ENCODE data around the gene VPS52.

Gene VPS52

GRCh38 chr6:33271468-33272274, at the start of gene VPS52, which contains the start of gene RPS18:
Gene VPS52, minus strand, starts transcription at chr6:33271876. Its CDS starts 201 bp downstream, at chr6:33271675.
Gene RPS18, plus strand, starts transcription at chr6:33272075. Its CDS starts 45 bp downstream, at chr6:33272120.
- H3K4me1 Mint-ChIP-seq = peaks cover 60% of the 10 kb centered on the region
- ATAC-seq = peak; percentile 92
- peaks cover 83% of the 10 kb centered on the region for H3K36me3 Mint-ChIP-seq

GRCh38 chr6:33321227-33321626, 49.6 kb upstream of the VPS52 start:
- ATAC-seq = no peak
- H3K36me3 Mint-ChIP-seq = peaks cover 65% of the 10 kb centered on the region
- peaks cover 73% of the 10 kb centered on the region for H3K4me1 Mint-ChIP-seq
- peak overlapping the region; percentile 100 for H3K27ac Mint-ChIP-seq
- H3K9me3 Mint-ChIP-seq = no peaks in the 10 kb centered on the region
- no peak for DNase-seq (ENCODE audit: low spot score in 2 of 2)
- peak overlapping the region; percentile 100 for H3K4me3 Mint-ChIP-seq

More at GRCh38 chr6:33271468-33272274, at the start of gene VPS52, which contains the start of gene RPS18:
- peak; percentile 84 to 96 for DNase-seq (ENCODE audit: low spot score in 2 of 2)
- Mint-ChIP-seq H3K27ac (peak within 1 kb of the TSS; percentile 99), H3K9me3 (no peaks in the 10 kb centered on the region), H3K4me3 (peak within 1 kb of the TSS; percentile 89)

GRCh38 chr6:33320315-33321181, 48.9 kb upstream of the VPS52 start:
- Mint-ChIP-seq H3K9me3 (no peaks in the 10 kb centered on the region), H3K4me1 (peaks cover 80% of the 10 kb centered on the region), H3K27ac (peak overlapping the region; percentile 100), H3K36me3 (peaks cover 71% of the 10 kb centered on the region), H3K4me3 (peak overlapping the region; percentile 100)
- no peak for ATAC-seq
- no peak for DNase-seq (ENCODE audit: low spot score in 2 of 2)

GRCh38 chr6:33319939-33320314, 48.3 kb upstream of the VPS52 start:
- H3K4me1 Mint-ChIP-seq = peaks cover 86% of the 10 kb centered on the region
- DNase-seq (ENCODE audit: low spot score in 2 of 2) (no peak), ATAC-seq (no peak)
- peak overlapping the region; percentile 100 for H3K27ac Mint-ChIP-seq
- H3K4me3 Mint-ChIP-seq = peak overlapping the region; percentile 100
- H3K36me3 Mint-ChIP-seq = peaks cover 71% of the 10 kb centered on the region
- H3K9me3 Mint-ChIP-seq = no peaks in the 10 kb centered on the region

GRCh38 chr6:33318426-33319073, 46.9 kb upstream of the VPS52 start:
- DNase-seq (ENCODE audit: low spot score in 2 of 2) = no peak
- peak overlapping the region; percentile 100 for H3K4me3 Mint-ChIP-seq
- peak overlapping the region; percentile 100 for H3K27ac Mint-ChIP-seq
- H3K36me3 Mint-ChIP-seq = peaks cover 81% of the 10 kb centered on the region
- no peak for ATAC-seq
- no peaks in the 10 kb centered on the region for H3K9me3 Mint-ChIP-seq
- H3K4me1 Mint-ChIP-seq = peaks cover 88% of the 10 kb centered on the region

GRCh38 chr6:33317669-33318425, 46.2 kb upstream of the VPS52 start, which contains the start of gene ZBTB22:
Gene ZBTB22, minus strand, starts transcription at chr6:33317744. Its CDS starts 828 bp downstream, at chr6:33316916.
- peaks cover 81% of the 10 kb centered on the region for H3K4me1 Mint-ChIP-seq
- H3K4me3 Mint-ChIP-seq = peak within 1 kb of the TSS; percentile 100
- DNase-seq (ENCODE audit: low spot score in 2 of 2) (peak; percentile 89 to 98), ATAC-seq (peak; percentile 77)
- H3K36me3 Mint-ChIP-seq = peaks cover 81% of the 10 kb centered on the region
- no peaks in the 10 kb centered on the region for H3K9me3 Mint-ChIP-seq
- peak within 1 kb of the TSS; percentile 100 for H3K27ac Mint-ChIP-seq

GRCh38 chr6:33317419-33317668, 45.7 kb upstream of the VPS52 start:
- peaks cover 81% of the 10 kb centered on the region for H3K4me1 Mint-ChIP-seq
- peak overlapping the region; percentile 100 for H3K27ac Mint-ChIP-seq
- ATAC-seq (no peak), DNase-seq (ENCODE audit: low spot score in 2 of 2) (no peak)
- peak overlapping the region; percentile 100 for H3K4me3 Mint-ChIP-seq
- peaks cover 81% of the 10 kb centered on the region for H3K36me3 Mint-ChIP-seq
- H3K9me3 Mint-ChIP-seq = no peaks in the 10 kb centered on the region

- ATAC-seq = no peak
Measured at GRCh38 chr6:33316603-33317418, 45.1 kb upstream of the VPS52 start.

GRCh38 chr6:33315793-33316602, 44.3 kb upstream of the VPS52 start:
- Mint-ChIP-seq H3K36me3 (peaks cover 81% of the 10 kb centered on the region), H3K27ac (peak overlapping the region; percentile 99)

More at GRCh38 chr6:33316603-33317418, 45.1 kb upstream of the VPS52 start:
- Mint-ChIP-seq H3K27ac (peak overlapping the region; percentile 100), H3K4me3 (peak overlapping the region; percentile 100), H3K36me3 (peaks cover 81% of the 10 kb centered on the region), H3K4me1 (peaks cover 81% of the 10 kb centered on the region), H3K9me3 (no peaks in the 10 kb centered on the region)
- no peak for DNase-seq (ENCODE audit: low spot score in 2 of 2)

GRCh38 chr6:33314943-33315792, 43.5 kb upstream of the VPS52 start:
- no peaks in the 10 kb centered on the region for H3K9me3 Mint-ChIP-seq
- DNase-seq (ENCODE audit: low spot score in 2 of 2) (no peak), ATAC-seq (no peak)
- H3K36me3 Mint-ChIP-seq = peaks cover 81% of the 10 kb centered on the region
- peak overlapping the region; percentile 100 for H3K4me3 Mint-ChIP-seq
- H3K27ac Mint-ChIP-seq = peak overlapping the region; percentile 99
- H3K4me1 Mint-ChIP-seq = peaks cover 69% of the 10 kb centered on the region

More at GRCh38 chr6:33315793-33316602, 44.3 kb upstream of the VPS52 start:
- H3K9me3 Mint-ChIP-seq = no peaks in the 10 kb centered on the region
- DNase-seq (ENCODE audit: low spot score in 2 of 2) (no peak), ATAC-seq (no peak)
- peaks cover 78% of the 10 kb centered on the region for H3K4me1 Mint-ChIP-seq
- H3K4me3 Mint-ChIP-seq = peak overlapping the region; percentile 100

GRCh38 chr6:33314515-33314942, 42.9 kb upstream of the VPS52 start:
- Mint-ChIP-seq H3K36me3 (peaks cover 81% of the 10 kb centered on the region), H3K9me3 (no peaks in the 10 kb centered on the region), H3K4me1 (peaks cover 63% of the 10 kb centered on the region), H3K4me3 (peak overlapping the region; percentile 100), H3K27ac (peak overlapping the region; percentile 99)
- DNase-seq (ENCODE audit: low spot score in 2 of 2) (peak; percentile 28 to 80), ATAC-seq (peak; percentile 60)

- DNase-seq (ENCODE audit: low spot score in 2 of 2) (peak; percentile 61 to 95), ATAC-seq (peak; percentile 64)
- H3K4me3 Mint-ChIP-seq = peak within 1 kb of the TSS; percentile 100
- peaks cover 81% of the 10 kb centered on the region for H3K36me3 Mint-ChIP-seq
- peaks cover 57% of the 10 kb centered on the region for H3K4me1 Mint-ChIP-seq
- H3K27ac Mint-ChIP-seq = peak within 1 kb of the TSS; percentile 99
- no peaks in the 10 kb centered on the region for H3K9me3 Mint-ChIP-seq
Measured at GRCh38 chr6:33313709-33314514, 42.2 kb upstream of the VPS52 start, which contains the start of gene TAPBP. Gene TAPBP, minus strand, starts transcription at chr6:33314078. Its CDS starts 37 bp downstream, at chr6:33314041.

Measured in stimulated activated effector memory CD8-positive, alpha-beta T cell treated with anti-CD3 and anti-CD28 coated beads, Interleukin-12 subunit alpha, Interleukin-12 subunit beta, amount 100 ng/mL, for 72 hours (primary cell).